ENCODE data around the gene PSAT1. TPM values are rescaled to one million over a fixed set of nuclear protein-coding genes. Genes with fewer than 3 reads are reported as not detected.

PSAT1 gene
- polyA plus RNA-seq, 3 donors, result 0.05 to 4.7 (median 0.11) TPM

DNA sequence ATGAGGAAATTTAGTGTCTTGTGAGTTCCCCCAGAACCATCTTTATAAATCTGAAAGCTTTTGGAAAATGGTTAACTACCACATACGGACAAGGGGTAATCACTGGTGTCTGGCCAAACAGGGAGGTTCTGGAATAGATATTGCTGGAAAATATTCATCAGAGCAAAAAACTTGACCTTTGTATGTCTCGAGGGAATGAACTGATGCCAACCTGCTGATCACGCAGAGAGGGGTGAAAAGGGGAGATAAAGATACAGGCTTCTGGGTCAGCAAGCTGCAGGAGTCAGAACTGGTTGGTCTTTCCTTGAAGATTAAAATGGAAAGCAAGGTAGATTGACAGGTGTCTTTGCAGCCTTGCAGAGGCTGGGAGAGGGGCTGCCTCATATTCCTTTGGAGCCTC is 35.5 kb downstream of the PSAT1 start:
- Mint-ChIP-seq H3K9me3 (peaks cover 4 to 7% (median 5%) of the 10 kb centered on the region in 7 donors), H3K36me3 (peaks cover 0 to 2% of the 10 kb centered on the region in 2 donors), H3K27ac (no peak overlapping the region), H3K27me3 (ENCODE audit: low read depth in 3 of 3) (peaks cover 2 to 5% (median 4%) of the 10 kb centered on the region in 3 donors), H3K4me3 (no peak overlapping the region), H3K4me1 (no peaks in the 10 kb centered on the region)
- WGBS (ENCODE audit: insufficient coverage), result 100% methylated on average over 2 of the region's 3 CpGs
- Histone ChIP-seq H3K9ac (ENCODE audit: insufficient read depth, low read length, poor library complexity, severe bottlenecking) (no peak overlapping the region), H3K36me3 (replicated peaks in 1 of 2; ENCODE audit: control insufficient read depth in 1 of 2, insufficient read depth in 2 of 2, low read length in 2 of 2) (no peaks in the 10 kb centered on the region), H3K79me2 (ENCODE audit: insufficient read depth, low read length) (no peaks in the 10 kb centered on the region), H3K4me2 (replicated peaks; ENCODE audit: extremely low read depth, low read length, poor library complexity, severe bottlenecking) (no peak overlapping the region), H3K27ac (ENCODE audit: low read depth in 1 of 2, low read length in 2 of 2) (no peak overlapping the region), H3K4me1 (ENCODE audit: control insufficient read depth in 1 of 2, insufficient read depth in 2 of 2, low read length in 2 of 2) (no peaks in the 10 kb centered on the region), H3K27me3 (ENCODE audit: control insufficient read depth in 2 of 2, insufficient read depth in 2 of 2, low read length in 2 of 2) (no peaks in the 10 kb centered on the region), H2AFZ (ENCODE audit: insufficient read depth, low read depth, low read length, poor library complexity, severe bottlenecking) (no peak overlapping the region), H3K4me3 (replicated peaks in 1 of 3; ENCODE audit: low read depth in 2 of 3, low read length in 3 of 3) (no peak overlapping the region), H4K20me1 (ENCODE audit: insufficient read depth, low read length) (no peaks in the 10 kb centered on the region), H3K9me3 (replicated peaks in 1 of 2; ENCODE audit: control insufficient read depth in 1 of 2, insufficient read depth in 1 of 2, low read length in 2 of 2) (no peaks in the 10 kb centered on the region)
- DNase-seq, result no peak
- intact Hi-C loops (cut with micrococcal nuclease), result no loop called here
- TF ChIP-seq, protein P1, sequence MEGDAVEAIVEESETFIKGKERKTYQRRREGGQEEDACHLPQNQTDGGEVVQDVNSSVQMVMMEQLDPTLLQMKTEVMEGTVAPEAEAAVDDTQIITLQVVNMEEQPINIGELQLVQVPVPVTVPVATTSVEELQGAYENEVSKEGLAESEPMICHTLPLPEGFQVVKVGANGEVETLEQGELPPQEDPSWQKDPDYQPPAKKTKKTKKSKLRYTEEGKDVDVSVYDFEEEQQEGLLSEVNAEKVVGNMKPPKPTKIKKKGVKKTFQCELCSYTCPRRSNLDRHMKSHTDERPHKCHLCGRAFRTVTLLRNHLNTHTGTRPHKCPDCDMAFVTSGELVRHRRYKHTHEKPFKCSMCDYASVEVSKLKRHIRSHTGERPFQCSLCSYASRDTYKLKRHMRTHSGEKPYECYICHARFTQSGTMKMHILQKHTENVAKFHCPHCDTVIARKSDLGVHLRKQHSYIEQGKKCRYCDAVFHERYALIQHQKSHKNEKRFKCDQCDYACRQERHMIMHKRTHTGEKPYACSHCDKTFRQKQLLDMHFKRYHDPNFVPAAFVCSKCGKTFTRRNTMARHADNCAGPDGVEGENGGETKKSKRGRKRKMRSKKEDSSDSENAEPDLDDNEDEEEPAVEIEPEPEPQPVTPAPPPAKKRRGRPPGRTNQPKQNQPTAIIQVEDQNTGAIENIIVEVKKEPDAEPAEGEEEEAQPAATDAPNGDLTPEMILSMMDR (IDR thresholded peaks at IDR 0.05), result no peak

DNA sequence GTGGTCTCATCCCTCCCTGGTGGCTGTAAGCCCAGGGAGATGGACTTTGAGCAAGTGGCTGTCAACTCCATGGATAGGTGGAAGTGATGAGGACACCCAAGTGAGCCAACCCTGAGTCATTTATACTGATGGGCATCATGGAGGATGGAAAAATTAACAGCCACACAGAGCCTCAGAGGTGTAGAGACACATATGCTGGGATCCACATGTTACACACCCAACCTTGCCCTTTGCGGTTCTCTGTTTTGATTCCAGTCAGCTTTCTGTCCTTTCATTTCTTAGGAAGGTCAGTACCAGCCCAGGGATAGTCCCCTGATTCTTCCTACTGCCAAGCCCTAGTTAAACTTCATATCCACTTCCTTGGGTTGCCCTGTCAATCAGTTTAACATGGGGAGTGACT is 51.9 kb downstream of the PSAT1 start:
- H3K27ac ChIP-seq (ENCODE audit: low read depth in 1 of 2, low read length in 2 of 2), result no peak overlapping the region
- WGBS (ENCODE audit: insufficient coverage), result no CpG with 5 or more reads among the region's 1 CpG
- H3K4me3 ChIP-seq (replicated peaks in 1 of 3; ENCODE audit: low read depth in 2 of 3, low read length in 3 of 3), result no peak overlapping the region
- Mint-ChIP-seq H3K27me3 (ENCODE audit: low read depth in 3 of 3) (peaks cover 0 to 1% (median 1%) of the 10 kb centered on the region in 3 donors), H3K9me3 (peaks cover 0 to 5% (median 2%) of the 10 kb centered on the region in 7 donors), H3K27ac (no peak overlapping the region), H3K4me3 (no peak overlapping the region), H3K4me1 (peaks cover 4% of the 10 kb centered on the region), H3K36me3 (no peaks in the 10 kb centered on the region)
- TF ChIP-seq, protein P1 (IDR thresholded peaks at IDR 0.05), result no peak
- H3K27me3 ChIP-seq (ENCODE audit: control insufficient read depth in 2 of 2, insufficient read depth in 2 of 2, low read length in 2 of 2), result no peaks in the 10 kb centered on the region
- H3K4me2 ChIP-seq (replicated peaks; ENCODE audit: extremely low read depth, low read length, poor library complexity, severe bottlenecking), result no peak overlapping the region
- no peaks in the 10 kb centered on the region for H4K20me1 ChIP-seq (ENCODE audit: insufficient read depth, low read length)
- intact Hi-C loops (cut with micrococcal nuclease), result no loop called here
- DNase-seq, result no peak
- no peak overlapping the region for H3K9ac ChIP-seq (ENCODE audit: insufficient read depth, low read length, poor library complexity, severe bottlenecking)
- H3K4me1 ChIP-seq (ENCODE audit: control insufficient read depth in 1 of 2, insufficient read depth in 2 of 2, low read length in 2 of 2), result no peaks in the 10 kb centered on the region
- H3K9me3 ChIP-seq (replicated peaks in 1 of 2; ENCODE audit: control insufficient read depth in 1 of 2, insufficient read depth in 1 of 2, low read length in 2 of 2), result no peaks in the 10 kb centered on the region
- no peaks in the 10 kb centered on the region for H3K79me2 ChIP-seq (ENCODE audit: insufficient read depth, low read length)
- no peak overlapping the region for H2AFZ ChIP-seq (ENCODE audit: insufficient read depth, low read depth, low read length, poor library complexity, severe bottlenecking)
- H3K36me3 ChIP-seq (replicated peaks in 1 of 2; ENCODE audit: control insufficient read depth in 1 of 2, insufficient read depth in 2 of 2, low read length in 2 of 2), result no peaks in the 10 kb centered on the region

All from CD14-positive monocyte (primary cell).